Activated CD4-positive, alpha-beta T cell treated with anti-CD3 and anti-CD28 coated beads, Interleukin-10, Interleukin-2, amounts not matched to agents 100 ng/mL and 50 ng/mL, durations not matched to agents 16 hours and 8 hours (primary cell): ENCODE results near the gene PHLPP2.
"Not testable (repeated sequence)": the region's sequence is repeated elsewhere in the genome, so short reads cannot be mapped to it uniquely, and the experiment has no call there.

ENCODE experiments used
- DNase-seq: peaks from one replicate; pipeline ENCODE4 v3.0.0-alpha.2; 2020

Gene PHLPP2

GRCh38 chr16:71712501-71712900 lies 12.0 kb downstream of the PHLPP2 start:
- DNase-seq, result no peak

DNA sequence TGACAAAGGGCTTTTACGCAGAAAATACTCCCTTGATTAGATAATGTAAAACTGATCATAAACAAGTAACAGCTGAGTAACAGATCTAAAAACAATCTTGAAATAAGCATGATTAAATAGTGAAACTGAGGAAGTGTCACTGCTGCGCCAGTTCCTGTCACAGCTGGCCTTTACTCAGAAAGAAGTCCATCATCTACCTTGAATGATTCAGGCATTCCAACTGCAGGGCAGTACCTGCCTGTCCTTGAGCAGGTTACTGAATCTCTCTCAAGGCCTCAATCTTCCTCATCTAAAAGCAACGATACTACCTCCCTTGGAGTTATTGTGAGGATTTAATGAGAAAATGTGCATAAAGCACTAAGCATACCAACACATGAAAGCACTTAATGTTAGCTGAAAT lies 12.7 kb downstream of the PHLPP2 start:
- peak; percentile 18 for DNase-seq

DNA sequence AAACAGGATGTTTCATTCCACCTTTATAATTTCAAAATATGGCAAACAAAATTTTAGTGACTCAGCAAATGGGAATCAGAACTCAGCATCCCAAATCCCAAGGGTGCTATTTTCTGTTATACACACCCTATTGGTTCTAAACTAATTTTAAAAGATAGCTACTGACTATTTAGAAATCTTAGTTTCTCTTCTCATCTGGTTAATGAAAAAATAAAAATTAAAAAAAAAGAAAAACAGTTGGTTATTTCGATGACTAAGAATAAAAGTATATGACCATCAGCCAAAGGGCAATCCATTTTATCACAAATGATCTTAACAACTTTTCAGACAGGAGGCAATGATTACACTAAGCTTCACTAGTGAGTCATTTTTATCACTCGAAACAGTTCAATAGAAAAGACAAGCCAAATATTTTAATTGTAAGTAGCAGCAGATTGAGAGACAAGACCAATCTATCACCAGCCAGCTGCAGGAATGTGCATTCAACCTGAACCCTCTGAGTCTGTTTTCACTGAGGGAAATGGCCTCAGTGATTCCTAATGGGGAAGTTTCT lies 15.2 kb downstream of the PHLPP2 start:
- DNase-seq, result no peak

- no peak for DNase-seq
These were observed 15.8 kb downstream of the PHLPP2 start for GRCh38 chr16:71708696-71709095.

- no peak for DNase-seq
These were observed 17.3 kb downstream of the PHLPP2 start for GRCh38 chr16:71707199-71707598.

DNA sequence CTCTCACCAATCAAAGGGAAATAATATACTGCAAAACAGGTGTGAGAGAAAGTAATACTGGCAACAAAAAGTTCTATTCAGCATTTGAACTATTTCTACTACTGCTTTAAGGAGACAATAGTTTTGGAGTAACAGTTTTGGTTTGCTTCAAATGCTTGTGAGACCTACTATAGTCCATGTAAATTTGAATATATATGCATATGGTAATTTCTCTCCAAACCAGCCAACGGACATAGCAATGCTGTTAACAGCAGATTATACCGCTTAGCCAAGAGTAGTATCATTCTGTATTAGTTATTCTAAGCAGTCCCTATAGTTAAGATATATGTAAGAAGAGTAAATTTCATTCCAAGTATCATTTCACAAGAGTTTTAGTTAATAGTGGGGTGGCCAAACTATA lies 18.5 kb downstream of the PHLPP2 start:
- no peak for DNase-seq

GRCh38 chr16:71703333-71703732 lies 21.2 kb downstream of the PHLPP2 start:
- no peak for DNase-seq

DNA sequence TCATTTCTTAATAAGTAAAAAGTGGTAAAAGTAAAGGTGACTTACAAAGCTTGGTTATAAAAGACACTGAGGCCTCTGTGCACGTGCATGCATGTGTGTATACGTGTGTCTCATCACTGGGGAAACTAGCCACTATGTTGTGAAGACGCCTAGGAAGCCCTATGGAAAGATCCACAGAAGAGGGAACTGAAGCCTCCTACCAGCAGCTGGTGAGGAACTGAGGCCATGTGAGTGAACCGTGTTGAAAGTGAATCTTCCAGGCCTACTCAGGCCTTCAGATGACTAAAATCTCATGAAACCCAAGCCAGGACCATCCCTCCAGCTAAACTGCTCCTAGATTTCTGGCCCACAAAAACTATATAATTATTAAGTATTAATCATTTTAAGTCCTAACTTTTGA lies 23.7 kb downstream of the PHLPP2 start:
- no peak for DNase-seq

DNA sequence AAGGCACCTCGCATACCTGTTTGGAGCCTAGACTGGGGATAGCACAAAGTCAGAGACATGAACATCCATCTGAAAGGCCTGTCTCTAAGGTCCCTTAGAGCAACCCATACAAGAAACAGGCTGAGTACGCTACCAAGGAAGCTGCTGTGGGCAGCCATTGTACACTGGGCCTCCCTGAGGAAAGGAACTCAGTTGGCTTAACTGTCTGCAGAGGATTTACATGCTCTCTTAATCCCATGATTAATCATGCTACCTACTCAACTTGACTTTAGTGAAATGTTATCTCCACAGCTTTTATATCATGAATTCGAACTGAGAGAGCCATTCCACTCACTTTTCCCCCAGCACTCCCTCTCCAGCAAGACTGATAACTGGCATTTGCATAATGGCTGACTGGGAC lies 26.0 kb downstream of the PHLPP2 start:
- no peak for DNase-seq

DNA sequence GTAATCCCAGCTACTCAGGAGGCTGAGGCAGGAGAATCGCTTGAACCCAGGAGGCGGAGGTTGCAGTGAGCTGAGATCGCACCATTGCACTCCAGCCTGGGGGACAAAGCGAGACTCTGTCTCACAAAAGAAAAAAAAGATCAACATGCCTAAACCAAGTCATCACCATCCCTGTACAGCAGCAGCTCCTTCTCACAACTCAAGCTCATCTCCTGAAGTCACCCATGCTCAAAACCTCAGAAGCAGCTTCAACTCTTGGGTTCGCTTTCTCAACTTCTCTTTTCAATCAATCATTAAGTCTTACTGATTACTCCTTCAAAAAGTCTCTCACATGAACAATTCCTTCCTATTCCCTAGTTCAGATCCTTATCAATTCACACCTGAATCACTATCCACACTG lies 31.3 kb downstream of the PHLPP2 start:
- DNase-seq, result no peak

GRCh38 chr16:71689901-71690300 lies 34.6 kb downstream of the PHLPP2 start:
- DNase-seq, result no peak

DNA sequence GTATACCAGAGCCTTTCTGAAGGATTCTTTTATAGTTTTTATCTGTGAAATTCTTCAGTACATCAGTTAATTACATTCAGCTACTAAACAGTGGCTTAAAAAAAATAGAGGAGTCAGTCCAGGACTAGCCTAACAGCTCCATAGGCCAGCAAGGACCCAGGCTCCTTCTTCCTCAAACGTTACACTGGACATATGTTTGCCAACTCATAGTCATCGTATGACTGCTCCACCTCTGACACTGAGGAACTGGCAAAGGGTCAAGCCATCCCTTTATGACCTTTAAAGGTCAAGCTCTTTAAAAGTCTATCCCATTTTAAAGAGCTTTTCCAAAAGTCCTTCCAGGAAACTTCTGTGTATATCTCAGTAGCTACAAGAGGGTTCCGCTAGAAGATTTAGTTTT lies 36.6 kb downstream of the PHLPP2 start:
- DNase-seq, result no peak

DNA sequence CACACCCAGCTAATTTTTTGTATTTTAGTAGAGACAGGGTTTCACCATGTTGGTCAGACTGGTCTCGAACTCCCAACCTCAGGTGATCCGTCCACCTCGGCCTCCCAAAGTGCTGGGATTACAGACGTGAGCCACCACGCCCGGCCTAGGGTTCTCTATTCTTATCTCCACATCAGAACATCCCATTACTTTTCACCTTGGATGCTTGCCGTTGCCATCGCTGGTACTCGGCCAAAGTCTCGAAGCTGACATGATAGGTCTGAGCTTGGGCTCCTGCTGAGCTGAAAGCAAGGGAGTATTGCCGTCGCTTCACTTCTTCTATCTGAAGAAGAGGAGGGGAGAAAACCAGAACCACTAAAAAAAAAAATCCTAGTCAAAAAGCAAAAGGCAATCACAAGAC lies 40.2 kb downstream of the PHLPP2 start:
- DNase-seq, result not testable (repeated sequence)

DNA sequence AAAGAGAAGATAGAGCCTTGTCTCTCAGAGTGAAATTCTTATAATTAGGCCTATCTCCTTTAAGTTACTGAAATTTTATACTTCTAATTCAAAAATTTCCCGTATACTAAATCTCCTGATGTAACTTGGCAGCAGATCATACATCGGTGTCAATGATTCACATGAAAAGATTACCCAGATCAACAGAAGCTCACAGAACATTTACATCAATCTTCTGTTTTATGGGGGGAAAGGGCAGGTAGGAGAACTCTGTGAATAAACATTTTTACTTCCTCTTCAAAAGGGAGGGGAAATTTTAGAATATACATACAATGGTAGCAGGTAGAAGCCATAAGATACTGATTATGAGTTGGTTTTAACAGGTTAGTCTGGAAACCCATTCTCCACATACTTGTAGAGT lies 43.1 kb downstream of the PHLPP2 start:
- DNase-seq, result no peak

DNA sequence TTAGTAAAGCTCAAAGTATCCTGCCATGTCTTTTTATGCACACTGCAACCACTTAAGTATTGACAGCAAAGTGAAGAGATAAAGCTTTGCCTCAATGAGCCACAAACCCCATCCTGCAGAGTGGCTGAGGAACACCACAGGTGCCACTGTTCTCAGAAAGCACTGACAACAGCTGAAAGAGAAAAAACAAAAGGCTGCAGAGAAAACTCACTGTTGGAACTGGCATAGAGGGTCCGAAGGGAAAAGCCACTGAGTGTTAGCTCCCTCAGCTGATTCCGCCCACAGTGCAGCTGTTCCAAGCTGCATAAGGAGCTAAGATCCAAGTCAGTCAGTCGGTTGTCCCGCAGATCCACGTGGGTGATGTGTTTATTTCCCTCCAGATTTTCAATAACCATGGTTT lies 48.3 kb downstream of the PHLPP2 start:
- no peak for DNase-seq

DNA sequence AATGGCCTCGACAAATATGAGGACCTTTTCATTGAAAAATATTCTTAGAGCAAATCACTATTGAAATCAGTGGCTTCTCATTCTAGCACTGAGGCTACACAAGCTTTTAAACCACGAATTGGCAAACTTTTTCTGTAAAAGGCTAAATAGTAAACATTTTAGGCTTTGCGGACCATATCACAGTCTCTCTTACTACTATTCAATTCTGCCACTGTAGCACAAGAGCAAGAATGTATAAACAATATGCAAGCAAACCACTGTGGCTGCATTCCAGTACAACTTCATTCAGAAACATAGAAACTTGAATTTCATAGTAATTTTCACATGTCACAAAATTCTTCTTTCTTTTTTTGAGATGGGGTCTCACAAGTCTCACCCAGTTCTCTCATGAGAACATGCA lies 49.1 kb downstream of the PHLPP2 start:
- no peak for DNase-seq

DNA sequence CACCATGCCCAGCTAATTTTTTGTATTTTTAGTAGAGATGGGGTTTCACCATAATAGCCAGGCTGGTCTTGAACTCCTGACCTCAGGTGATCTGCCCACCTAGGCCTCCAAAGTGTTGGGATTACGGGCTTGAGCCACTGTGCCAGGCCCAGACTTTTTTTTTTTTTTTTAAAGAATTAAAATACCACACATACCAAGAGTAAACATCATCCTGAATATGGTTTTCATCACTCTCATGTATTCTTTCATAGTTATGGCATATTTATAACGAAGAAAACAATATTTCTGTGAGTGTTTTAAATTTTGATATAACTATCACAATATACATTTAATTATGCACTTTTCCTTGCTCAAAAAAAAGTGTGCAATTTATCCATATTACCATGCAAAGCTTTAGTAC lies 50.3 kb downstream of the PHLPP2 start:
- no peak for DNase-seq

- no peak for DNase-seq
These were observed 50.9 kb downstream of the PHLPP2 start for GRCh38 chr16:71673582-71673973.

DNA sequence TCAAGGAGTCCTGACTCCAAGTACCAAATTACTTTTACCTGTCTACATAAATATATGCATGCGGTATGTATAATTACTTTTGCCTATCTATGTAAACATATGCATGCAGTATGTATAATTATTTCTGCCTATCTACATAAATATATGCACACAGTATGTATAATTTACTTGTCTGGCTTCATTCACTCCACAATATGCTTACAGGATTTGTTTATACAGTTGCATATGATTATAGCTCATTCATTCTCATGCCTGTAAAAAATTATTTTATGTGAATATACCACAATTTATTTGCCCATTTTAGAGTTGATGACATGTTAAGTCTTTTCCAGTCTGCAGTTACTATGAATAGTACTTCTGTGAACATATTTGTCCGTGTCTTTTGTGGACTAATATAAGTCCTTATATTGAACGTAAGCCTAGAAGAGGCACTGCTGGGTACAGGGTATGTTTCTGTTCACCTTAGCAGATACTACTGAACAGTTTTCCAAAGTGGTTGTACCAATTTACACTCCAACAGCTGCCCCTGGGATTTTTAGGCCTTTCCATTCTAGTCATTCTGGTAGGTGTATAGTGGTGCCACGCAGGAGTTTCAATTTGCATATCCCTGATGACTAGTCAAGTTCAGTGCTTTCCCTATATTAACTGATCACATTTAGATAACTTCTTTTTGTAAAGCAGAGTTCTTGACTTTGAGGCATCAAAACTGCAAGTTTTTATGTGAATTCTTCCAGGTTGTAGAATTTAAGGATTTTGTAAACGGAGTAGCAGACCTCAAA lies 51.5 kb downstream of the PHLPP2 start:
- peak; percentile 36 for DNase-seq

DNA sequence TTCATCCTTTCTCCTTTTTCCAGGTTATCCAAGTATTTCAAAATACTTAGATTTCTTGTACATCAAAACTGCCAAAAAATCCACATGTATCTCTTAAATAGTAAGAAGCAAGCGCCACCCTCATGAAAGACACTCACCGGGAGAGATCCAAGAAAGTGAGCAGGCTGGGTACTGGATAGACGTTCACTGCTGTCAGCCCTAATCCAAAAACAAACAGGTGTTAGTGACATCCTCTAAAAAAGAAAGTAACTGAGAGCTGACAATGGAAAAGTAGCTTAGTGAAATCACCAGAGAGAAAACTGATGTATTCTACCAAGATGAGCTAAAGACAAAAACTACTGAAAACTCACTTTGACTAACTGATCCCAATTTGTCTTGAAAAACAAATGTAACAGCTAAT lies 52.4 kb downstream of the PHLPP2 start:
- DNase-seq, result no peak

DNA sequence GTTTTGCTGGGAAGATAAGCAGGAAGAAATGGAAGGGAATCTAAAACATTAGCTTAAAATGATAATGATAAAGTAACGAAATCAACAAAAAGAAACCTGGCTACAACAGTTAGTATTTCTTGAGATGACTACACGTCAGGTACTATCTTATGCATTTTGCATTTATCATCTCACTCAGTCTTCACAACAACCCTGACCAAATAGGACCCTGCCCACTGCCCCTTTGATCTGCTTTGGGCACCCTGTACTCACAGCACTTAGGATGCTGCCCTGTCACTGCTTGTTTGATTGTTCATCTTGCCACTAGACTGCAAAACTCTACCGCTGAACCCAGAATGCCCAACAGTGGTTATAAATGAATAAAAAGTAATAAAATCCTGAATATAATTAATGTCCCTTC lies 53.3 kb downstream of the PHLPP2 start:
- DNase-seq, result no peak

GRCh38 chr16:71670537-71670936 lies 54.0 kb downstream of the PHLPP2 start:
- DNase-seq, result no peak

DNA sequence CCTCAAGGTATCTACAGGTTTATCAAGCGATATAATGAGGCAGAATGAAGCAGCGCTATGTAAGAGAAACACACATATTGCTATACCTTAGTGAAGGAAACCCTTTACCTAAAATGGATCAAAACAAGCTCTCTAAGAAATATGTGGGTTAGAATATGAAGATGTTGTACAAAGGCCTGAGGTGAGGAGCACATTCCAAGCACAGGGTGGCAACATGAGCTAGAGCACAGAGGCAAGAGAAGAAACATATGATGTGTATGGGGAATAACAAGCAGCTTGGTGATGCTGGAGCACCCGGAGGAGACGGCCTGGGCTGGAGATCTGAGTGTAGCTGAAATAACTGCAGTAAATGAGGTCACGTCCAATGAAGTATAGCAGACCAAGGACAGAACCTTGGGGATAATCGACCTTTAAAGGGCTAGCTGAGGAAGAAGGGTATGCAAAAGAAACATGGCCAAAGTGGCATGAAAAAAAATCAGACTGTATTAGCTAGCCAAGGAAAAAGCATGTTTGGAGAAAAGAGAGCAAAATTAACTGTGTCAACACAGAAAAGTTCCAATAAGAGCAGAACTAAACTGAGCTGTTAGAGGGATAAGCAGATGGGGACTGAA lies 54.5 kb downstream of the PHLPP2 start:
- no peak for DNase-seq

GRCh38 chr16:71666928-71667707 lies 57.4 kb downstream of the PHLPP2 start:
- DNase-seq, result no peak
